ENCODE data around the gene ESCO1.

DNA sequence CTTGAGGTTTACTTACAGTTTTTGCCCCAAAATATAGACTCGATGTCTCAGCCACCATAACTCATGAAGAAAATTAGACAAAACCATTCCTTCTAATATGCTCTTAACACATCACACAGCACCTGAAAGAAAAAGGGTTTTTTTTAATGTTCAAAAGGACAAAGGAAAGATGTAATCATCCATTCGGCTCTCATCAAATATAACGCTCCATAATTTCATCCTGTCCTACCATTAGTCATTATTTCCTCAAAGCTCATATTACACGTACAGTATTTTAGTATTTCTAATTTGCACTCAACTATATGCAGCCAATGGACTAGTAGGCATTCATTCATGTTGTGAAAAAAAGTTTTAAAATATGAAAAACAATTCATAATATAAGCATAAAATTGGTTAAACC, 24.8 kb downstream of the ESCO1 start:
- TF ChIP-seq, protein P1, sequence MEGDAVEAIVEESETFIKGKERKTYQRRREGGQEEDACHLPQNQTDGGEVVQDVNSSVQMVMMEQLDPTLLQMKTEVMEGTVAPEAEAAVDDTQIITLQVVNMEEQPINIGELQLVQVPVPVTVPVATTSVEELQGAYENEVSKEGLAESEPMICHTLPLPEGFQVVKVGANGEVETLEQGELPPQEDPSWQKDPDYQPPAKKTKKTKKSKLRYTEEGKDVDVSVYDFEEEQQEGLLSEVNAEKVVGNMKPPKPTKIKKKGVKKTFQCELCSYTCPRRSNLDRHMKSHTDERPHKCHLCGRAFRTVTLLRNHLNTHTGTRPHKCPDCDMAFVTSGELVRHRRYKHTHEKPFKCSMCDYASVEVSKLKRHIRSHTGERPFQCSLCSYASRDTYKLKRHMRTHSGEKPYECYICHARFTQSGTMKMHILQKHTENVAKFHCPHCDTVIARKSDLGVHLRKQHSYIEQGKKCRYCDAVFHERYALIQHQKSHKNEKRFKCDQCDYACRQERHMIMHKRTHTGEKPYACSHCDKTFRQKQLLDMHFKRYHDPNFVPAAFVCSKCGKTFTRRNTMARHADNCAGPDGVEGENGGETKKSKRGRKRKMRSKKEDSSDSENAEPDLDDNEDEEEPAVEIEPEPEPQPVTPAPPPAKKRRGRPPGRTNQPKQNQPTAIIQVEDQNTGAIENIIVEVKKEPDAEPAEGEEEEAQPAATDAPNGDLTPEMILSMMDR (IDR thresholded peaks at IDR 0.05), result no peak
- no peak for TF ChIP-seq POLR2A (IDR thresholded peaks at IDR 0.05)
